Measurements from ENCODE around the gene MYO1B.

GRCh38 chr2:191394043-191394442 lies 148.8 kb downstream of the MYO1B start:
- TF ChIP-seq CTCF (IDR thresholded peaks at IDR 0.05; ENCODE audit: poor library complexity, severe bottlenecking) (no peak), EZH2 (IDR thresholded peaks at IDR 0.05; ENCODE audit: borderline replicate concordance, insufficient read depth, low read length, poor library complexity, severe bottlenecking) (no peak), EP300 (conservative IDR thresholded peaks at IDR 0.05; ENCODE audit: poor library complexity, severe bottlenecking) (no peak), REST (IDR thresholded peaks at IDR 0.05; ENCODE audit: borderline replicate concordance) (no peak), RAD21 (conservative IDR thresholded peaks at IDR 0.05) (no peak)
